ENCODE measurements around the gene WNK3. TPM values are rescaled to one million over a fixed set of nuclear protein-coding genes. Genes with fewer than 3 reads are reported as not detected.

The WNK3 gene
- total RNA-seq, 1 donor from 2014 or later: 18.5 TPM

GRCh38 chrX:54182194-54182863 lies 175.5 kb downstream of the WNK3 start:
- Mint-ChIP-seq H3K4me3 (peak overlapping the region; percentile 84), H3K4me1 (ENCODE audit: unreplicated experiment) (peaks cover 31% of the 10 kb centered on the region), H3K27ac (peak overlapping the region; percentile 36), H3K9me3 (peaks cover 3% of the 10 kb centered on the region), H3K36me3 (peaks cover 5% of the 10 kb centered on the region), H3K27me3 (no peaks in the 10 kb centered on the region)
- TF ChIP-seq, protein P1, sequence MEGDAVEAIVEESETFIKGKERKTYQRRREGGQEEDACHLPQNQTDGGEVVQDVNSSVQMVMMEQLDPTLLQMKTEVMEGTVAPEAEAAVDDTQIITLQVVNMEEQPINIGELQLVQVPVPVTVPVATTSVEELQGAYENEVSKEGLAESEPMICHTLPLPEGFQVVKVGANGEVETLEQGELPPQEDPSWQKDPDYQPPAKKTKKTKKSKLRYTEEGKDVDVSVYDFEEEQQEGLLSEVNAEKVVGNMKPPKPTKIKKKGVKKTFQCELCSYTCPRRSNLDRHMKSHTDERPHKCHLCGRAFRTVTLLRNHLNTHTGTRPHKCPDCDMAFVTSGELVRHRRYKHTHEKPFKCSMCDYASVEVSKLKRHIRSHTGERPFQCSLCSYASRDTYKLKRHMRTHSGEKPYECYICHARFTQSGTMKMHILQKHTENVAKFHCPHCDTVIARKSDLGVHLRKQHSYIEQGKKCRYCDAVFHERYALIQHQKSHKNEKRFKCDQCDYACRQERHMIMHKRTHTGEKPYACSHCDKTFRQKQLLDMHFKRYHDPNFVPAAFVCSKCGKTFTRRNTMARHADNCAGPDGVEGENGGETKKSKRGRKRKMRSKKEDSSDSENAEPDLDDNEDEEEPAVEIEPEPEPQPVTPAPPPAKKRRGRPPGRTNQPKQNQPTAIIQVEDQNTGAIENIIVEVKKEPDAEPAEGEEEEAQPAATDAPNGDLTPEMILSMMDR (conservative IDR thresholded peaks at IDR 0.05): no peak
- DNase-seq (ENCODE audit: extremely low spot score, unreplicated experiment): peak; percentile 71

DNA sequence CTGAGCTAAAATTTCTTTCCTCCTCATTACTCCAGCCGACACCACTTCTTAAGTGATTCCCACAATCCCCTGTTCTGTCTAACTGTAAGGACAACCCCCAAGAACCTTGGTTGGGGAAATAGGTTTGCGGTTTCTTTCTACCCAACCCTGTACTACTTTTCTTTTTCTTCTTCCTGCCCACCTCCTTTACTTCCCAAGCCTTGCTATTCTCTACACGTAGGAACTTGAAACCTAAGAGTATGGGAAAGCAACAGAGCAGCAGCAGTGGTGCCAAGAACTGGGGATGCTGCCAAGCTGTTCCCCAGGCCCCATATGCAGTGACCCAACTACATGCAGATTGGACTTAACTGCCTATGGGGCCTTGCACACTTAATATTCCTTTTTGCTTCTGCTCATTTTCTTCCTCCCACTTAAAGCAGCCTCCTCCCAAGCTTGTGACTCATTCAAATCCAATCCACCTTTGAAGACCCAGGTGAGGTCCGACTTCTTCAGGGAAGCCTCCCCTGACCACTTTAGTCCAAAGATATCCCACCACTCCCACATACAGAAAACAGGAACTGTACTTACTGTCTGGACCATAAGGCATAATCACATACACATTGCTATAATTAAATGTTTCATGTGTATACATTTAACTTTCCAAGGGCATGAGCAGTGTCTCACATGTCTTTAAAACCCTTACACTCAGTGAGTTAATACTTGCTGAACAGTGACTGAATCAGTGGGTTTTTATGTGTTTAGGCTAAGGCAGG lies 176.5 kb downstream of the WNK3 start:
- no peak for DNase-seq (ENCODE audit: extremely low spot score, unreplicated experiment)

DNA sequence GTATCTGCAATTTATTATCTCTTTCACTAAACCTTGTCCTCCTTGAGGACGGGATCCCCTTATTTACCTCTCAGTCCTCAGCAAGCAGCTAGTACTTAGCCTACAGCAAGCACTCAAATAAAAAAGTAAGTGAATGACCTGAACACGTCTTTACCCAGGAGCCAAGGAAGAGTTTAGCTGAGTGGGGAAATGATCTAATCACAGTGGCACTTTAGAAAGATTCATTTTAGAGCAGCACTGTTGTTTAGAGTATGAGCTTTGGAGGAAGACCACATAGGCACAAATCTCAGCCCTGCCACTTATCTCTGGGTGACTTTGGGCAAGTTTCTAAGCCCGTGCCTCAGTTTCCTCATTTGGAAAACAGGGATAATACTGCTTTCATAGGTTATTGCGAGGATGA lies 177.4 kb downstream of the WNK3 start:
- Mint-ChIP-seq H3K27ac (peak overlapping the region; percentile 74), H3K4me3 (peak overlapping the region; percentile 84), H3K4me1 (ENCODE audit: unreplicated experiment) (peaks cover 31% of the 10 kb centered on the region), H3K9me3 (peaks cover 3% of the 10 kb centered on the region), H3K27me3 (no peaks in the 10 kb centered on the region), H3K36me3 (peaks cover 9% of the 10 kb centered on the region)
- TF ChIP-seq, protein P1 (conservative IDR thresholded peaks at IDR 0.05): no peak
- no peak for DNase-seq (ENCODE audit: extremely low spot score, unreplicated experiment)

More for the DNA sequence above, 176.5 kb downstream of the WNK3 start:
- peaks cover 31% of the 10 kb centered on the region for H3K4me1 Mint-ChIP-seq (ENCODE audit: unreplicated experiment)
- no peaks in the 10 kb centered on the region for H3K27me3 Mint-ChIP-seq
- peak overlapping the region; percentile 36 for H3K27ac Mint-ChIP-seq
- TF ChIP-seq, protein P1 (conservative IDR thresholded peaks at IDR 0.05): no peak
- peaks cover 3% of the 10 kb centered on the region for H3K9me3 Mint-ChIP-seq
- peak overlapping the region; percentile 84 for H3K4me3 Mint-ChIP-seq
- H3K36me3 Mint-ChIP-seq: peaks cover 9% of the 10 kb centered on the region

DNA sequence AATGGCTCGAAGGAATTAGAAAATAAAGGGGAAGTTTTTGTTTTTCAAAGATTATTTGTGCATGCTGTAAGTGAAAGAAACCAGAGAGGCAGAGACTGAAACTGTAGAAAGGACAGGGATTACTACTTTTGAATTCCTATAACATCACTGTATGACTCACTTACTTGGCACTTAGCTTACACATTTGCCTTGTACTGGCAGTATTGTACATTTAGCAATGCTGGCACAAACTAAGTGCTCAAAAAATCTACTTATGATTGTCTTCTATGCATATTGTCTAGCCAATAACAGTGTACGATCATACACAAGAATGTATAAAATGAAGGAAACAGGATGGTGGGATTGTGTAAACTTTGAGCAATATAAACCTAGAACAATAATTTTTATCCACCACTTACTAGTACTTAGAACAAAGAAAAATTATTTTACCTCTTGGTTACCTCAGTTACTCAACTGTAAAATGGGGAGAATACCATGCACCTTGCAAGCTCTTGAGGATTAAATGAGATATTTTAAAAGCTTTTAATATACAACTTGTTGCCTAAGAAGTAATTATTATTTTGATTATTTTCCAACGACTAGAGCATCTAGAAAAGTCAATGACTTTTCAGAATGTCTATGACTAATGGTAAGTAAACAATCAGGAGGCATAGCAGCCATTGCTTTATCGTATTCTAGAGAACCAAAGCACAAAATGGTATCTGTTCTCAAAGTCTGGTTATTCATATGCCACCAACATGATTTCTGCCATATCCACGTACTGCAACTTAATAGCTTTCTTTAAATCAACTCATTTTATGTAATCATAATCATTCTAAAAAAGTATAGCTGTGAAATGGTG lies 179.5 kb downstream of the WNK3 start:
- peaks cover 12% of the 10 kb centered on the region for H3K36me3 Mint-ChIP-seq
- H3K9me3 Mint-ChIP-seq: no peaks in the 10 kb centered on the region
- H3K4me1 Mint-ChIP-seq (ENCODE audit: unreplicated experiment): peaks cover 27% of the 10 kb centered on the region
- peak overlapping the region; percentile 75 for H3K27ac Mint-ChIP-seq
- H3K27me3 Mint-ChIP-seq: no peaks in the 10 kb centered on the region
- DNase-seq (ENCODE audit: extremely low spot score, unreplicated experiment): no peak
- TF ChIP-seq, protein P1 (conservative IDR thresholded peaks at IDR 0.05): no peak
- peak overlapping the region; percentile 4 for H3K4me3 Mint-ChIP-seq

DNA sequence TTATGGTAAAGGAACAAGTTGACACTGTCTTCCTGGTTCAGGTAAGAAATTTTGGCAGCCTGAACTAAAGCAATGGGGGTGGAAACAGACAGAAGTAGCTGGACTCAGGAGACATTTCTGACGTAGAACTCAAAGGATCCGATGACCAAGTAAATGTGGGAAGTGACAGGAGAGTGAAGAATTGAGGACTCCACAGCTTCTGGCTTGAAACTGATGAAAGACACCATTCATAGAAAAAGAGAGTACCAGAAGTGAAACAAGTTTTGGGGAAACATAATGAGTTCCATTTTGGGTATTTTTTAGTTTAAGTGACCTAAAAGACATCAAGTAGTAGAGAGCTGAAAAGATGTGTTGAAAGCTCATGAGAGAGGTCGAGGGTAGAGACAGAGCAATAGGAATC lies 180.5 kb downstream of the WNK3 start:
- Mint-ChIP-seq H3K36me3 (peaks cover 12% of the 10 kb centered on the region), H3K4me3 (peak overlapping the region; percentile 4), H3K4me1 (ENCODE audit: unreplicated experiment) (peaks cover 27% of the 10 kb centered on the region), H3K9me3 (no peaks in the 10 kb centered on the region), H3K27me3 (no peaks in the 10 kb centered on the region), H3K27ac (peak overlapping the region; percentile 75)
- TF ChIP-seq, protein P1 (conservative IDR thresholded peaks at IDR 0.05): no peak
- DNase-seq (ENCODE audit: extremely low spot score, unreplicated experiment): no peak

Data from type B pancreatic cell (in vitro differentiated cells).